Skeletal muscle tissue (tissue), 4 donors: ENCODE measurements around the gene STK40. TPM values are rescaled to one million over a fixed set of nuclear protein-coding genes. Genes with fewer than 3 reads are reported as not detected.

Experiments
- H3K27ac ChIP-seq: one replicate; pipeline ENCODE4 v1.7.0; 2013; ENCODE audit warnings: mild to moderate bottlenecking, low read depth, low read length, inconsistent platforms
- H3K27me3 ChIP-seq, 3 donors: one replicate each; pipeline ENCODE4 v1.7.0; 2013; ENCODE audit warnings: low read length in 3 of 3; ENCODE audit not compliant: control insufficient read depth in 3 of 3, insufficient read depth in 3 of 3
- H3K36me3 ChIP-seq, 3 donors: one replicate each; pipeline ENCODE4 v1.7.0; 2013; ENCODE audit warnings: low read length in 3 of 3; ENCODE audit not compliant: control insufficient read depth in 3 of 3, insufficient read depth in 3 of 3
- H3K4me1 ChIP-seq, 3 donors: one replicate each; pipeline ENCODE4 v1.7.0; 2013; ENCODE audit warnings: low read length in 3 of 3, mild to moderate bottlenecking in 3 of 3; ENCODE audit not compliant: control insufficient read depth in 3 of 3, insufficient read depth in 3 of 3
- H3K4me3 ChIP-seq, 3 donors: one replicate each; pipeline ENCODE4 v1.7.0; 2013; ENCODE audit warnings: low read length in 3 of 3
- H3K9ac ChIP-seq, 3 donors: one replicate each; pipeline ENCODE4 v1.7.0; 2013; ENCODE audit warnings: low read length in 3 of 3, mild to moderate bottlenecking in 3 of 3, moderate library complexity in 2 of 3, low read depth in 1 of 3
- H3K9me3 ChIP-seq, 3 donors: one replicate each; pipeline ENCODE4 v1.7.0; 2013; ENCODE audit warnings: low read length in 3 of 3; ENCODE audit not compliant: control insufficient read depth in 3 of 3
- total RNA-seq: library from RNA; depleted of rRNA; stranded (reverse); fragments of >200 nt; gene quantifications from one replicate; pipeline ENCODE4 v1.2.3, GENCODE V29; 2014
- donor health status: Osteomylitis.

Gene STK40
- total RNA-seq, 1 donor from 2014 or later: 11.0 TPM

GRCh38 chr1:36322786-36323635 is 62.7 kb downstream of the STK40 start:
- peak overlapping the region; percentile 51 to 80 (median 56) for H3K9ac ChIP-seq
- peaks cover 0 to 19% (median 6%) of the 10 kb centered on the region in 3 donors for H3K27me3 ChIP-seq
- H3K27ac ChIP-seq: peak overlapping the region; percentile 71
- no peaks in the 10 kb centered on the region for H3K36me3 ChIP-seq
- peaks cover 11 to 24% (median 18%) of the 10 kb centered on the region in 3 donors for H3K4me1 ChIP-seq
- H3K9me3 ChIP-seq: no peaks in the 10 kb centered on the region
- H3K4me3 ChIP-seq: peak overlapping the region; percentile 63 to 72 (median 63)

- H3K4me3 ChIP-seq: peak overlapping the region; percentile 2 to 72 (median 63)
- H3K9me3 ChIP-seq: no peaks in the 10 kb centered on the region
- peaks cover 0 to 19% (median 6%) of the 10 kb centered on the region in 3 donors for H3K27me3 ChIP-seq
- peak overlapping the region in 2 of 3 donors; percentile 50 to 56 for H3K9ac ChIP-seq
- H3K4me1 ChIP-seq: peaks cover 11 to 24% (median 18%) of the 10 kb centered on the region in 3 donors
- peak overlapping the region; percentile 71 for H3K27ac ChIP-seq
- peaks cover 0 to 2% (median 0%) of the 10 kb centered on the region in 3 donors for H3K36me3 ChIP-seq
These were observed 63.5 kb downstream of the STK40 start for GRCh38 chr1:36322041-36322785.

- no peaks in the 10 kb centered on the region for H3K9me3 ChIP-seq
- peaks cover 11 to 24% (median 18%) of the 10 kb centered on the region in 3 donors for H3K4me1 ChIP-seq
- H3K27ac ChIP-seq: peak overlapping the region; percentile 47
- peak overlapping the region in 1 of 3 donors; percentile 50 for H3K9ac ChIP-seq
- H3K36me3 ChIP-seq: peaks cover 0 to 2% (median 0%) of the 10 kb centered on the region in 3 donors
- H3K27me3 ChIP-seq: peaks cover 0 to 19% (median 6%) of the 10 kb centered on the region in 3 donors
- H3K4me3 ChIP-seq: peak overlapping the region; percentile 48 to 67 (median 58)
These were observed 64.4 kb downstream of the STK40 start for GRCh38 chr1:36321119-36321951.

- H3K9me3 ChIP-seq: no peaks in the 10 kb centered on the region
- H3K4me3 ChIP-seq: peak overlapping the region; percentile 48 to 67 (median 58)
- peaks cover 0 to 19% (median 6%) of the 10 kb centered on the region in 3 donors for H3K27me3 ChIP-seq
- peak overlapping the region; percentile 47 for H3K27ac ChIP-seq
- H3K9ac ChIP-seq: peak overlapping the region in 1 of 3 donors; percentile 25
- H3K4me1 ChIP-seq: peaks cover 11 to 24% (median 18%) of the 10 kb centered on the region in 3 donors
- H3K36me3 ChIP-seq: peaks cover 0 to 2% (median 0%) of the 10 kb centered on the region in 3 donors
These were observed 65.0 kb downstream of the STK40 start for GRCh38 chr1:36320767-36321118.

- Histone ChIP-seq H3K27ac (peak overlapping the region; percentile 47), H3K4me1 (peaks cover 11 to 24% (median 18%) of the 10 kb centered on the region in 3 donors), H3K9me3 (no peaks in the 10 kb centered on the region), H3K27me3 (peaks cover 0 to 19% (median 6%) of the 10 kb centered on the region in 3 donors), H3K4me3 (peak overlapping the region in 2 of 3 donors; percentile 58 to 67), H3K36me3 (peaks cover 0 to 2% (median 0%) of the 10 kb centered on the region in 3 donors), H3K9ac (peak overlapping the region in 1 of 3 donors; percentile 25)
These were observed 65.4 kb downstream of the STK40 start for GRCh38 chr1:36320291-36320761.

GRCh38 chr1:36309397-36309796 is 76.3 kb downstream of the STK40 start:
- no peak overlapping the region for H3K27ac ChIP-seq
- no peak overlapping the region for H3K9ac ChIP-seq
- peaks cover 10 to 19% (median 11%) of the 10 kb centered on the region in 3 donors for H3K4me1 ChIP-seq
- no peaks in the 10 kb centered on the region for H3K9me3 ChIP-seq
- H3K4me3 ChIP-seq: no peak overlapping the region
- H3K36me3 ChIP-seq: peaks cover 5 to 7% (median 6%) of the 10 kb centered on the region in 3 donors
- no peaks in the 10 kb centered on the region for H3K27me3 ChIP-seq

- Histone ChIP-seq H3K27me3 (no peaks in the 10 kb centered on the region), H3K9me3 (no peaks in the 10 kb centered on the region), H3K4me3 (peak overlapping the region; percentile 71 to 86 (median 82)), H3K36me3 (peaks cover 17 to 21% (median 20%) of the 10 kb centered on the region in 3 donors), H3K4me1 (peaks cover 10 to 19% (median 11%) of the 10 kb centered on the region in 3 donors), H3K9ac (peak overlapping the region in 1 of 3 donors; percentile 77), H3K27ac (no peak overlapping the region)
These were observed 78.0 kb downstream of the STK40 start for GRCh38 chr1:36307601-36308330.

GRCh38 chr1:36306902-36307456 is 78.7 kb downstream of the STK40 start:
- peaks cover 10 to 19% (median 11%) of the 10 kb centered on the region in 3 donors for H3K4me1 ChIP-seq
- no peaks in the 10 kb centered on the region for H3K27me3 ChIP-seq
- H3K9me3 ChIP-seq: no peaks in the 10 kb centered on the region
- H3K36me3 ChIP-seq: peaks cover 23 to 27% (median 26%) of the 10 kb centered on the region in 3 donors
- H3K4me3 ChIP-seq: peak overlapping the region; percentile 71 to 86 (median 82)
- peak overlapping the region; percentile 62 to 77 (median 72) for H3K9ac ChIP-seq
- H3K27ac ChIP-seq: no peak overlapping the region
